ENCODE results near the gene RBM20. TPM values are rescaled to one million over a fixed set of nuclear protein-coding genes. Genes with fewer than 3 reads are reported as not detected.
A peak's percentile ranks its signal among the peaks of the same experiment; 100 is the strongest.

The RBM20 gene
- total and polyA plus RNA-seq, 2 of the 4 experiments (the other 2 are of a cell fraction), result under 0.01 to 0.15 TPM

DNA sequence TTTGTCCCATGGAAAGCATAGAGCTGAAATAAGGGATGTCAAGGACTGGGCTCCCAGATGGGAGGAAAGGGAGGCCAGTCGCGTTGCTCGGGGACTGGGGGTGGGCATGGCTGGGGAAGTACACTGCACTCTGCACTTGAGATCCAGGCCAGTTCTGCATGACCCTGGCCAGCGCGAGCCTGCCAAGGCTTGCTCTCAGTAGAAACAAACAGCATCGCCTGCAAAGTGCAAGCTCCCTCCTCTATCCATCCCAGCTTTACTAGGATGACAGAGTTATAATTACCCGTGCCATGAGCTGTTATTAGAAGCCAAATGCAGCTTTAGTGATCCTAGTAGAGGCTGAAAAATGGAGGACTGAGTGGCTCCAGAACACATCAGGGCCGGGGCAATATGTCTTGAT, 183.7 kb downstream of the RBM20 start:
- Histone ChIP-seq H3K27me3 (ENCODE audit: control insufficient read depth, insufficient read depth, low read length) (peaks cover 11% of the 10 kb centered on the region), H3K14ac (replicated peaks; ENCODE audit: low read depth, low read length) (no peak overlapping the region), H2BK5ac (ENCODE audit: low read depth, low read length, poor library complexity, severe bottlenecking) (no peak overlapping the region), H2AFZ (replicated peaks; ENCODE audit: low read length, poor library complexity) (no peak overlapping the region), H4K5ac (ENCODE audit: low read depth, low read length) (no peak overlapping the region), H3K36me3 (ENCODE audit: control insufficient read depth, insufficient read depth, low read length) (no peaks in the 10 kb centered on the region), H3K27ac (ENCODE audit: insufficient read depth, low read length) (no peak overlapping the region), H3K23ac (ENCODE audit: low read depth, low read length) (no peak overlapping the region), H4K8ac (ENCODE audit: low read depth in 2 of 2, low read length in 2 of 2) (no peak overlapping the region), H3K9me3 (ENCODE audit: control insufficient read depth, insufficient read depth, low read length) (no peaks in the 10 kb centered on the region), H4K20me1 (ENCODE audit: insufficient read depth, low read length) (no peaks in the 10 kb centered on the region), H3K9me1 (ENCODE audit: insufficient read depth, low read length) (0 out of 2 replicates have a peak, but pooled peaks cover 2% of the 10 kb centered on the region), H3K4me1 (ENCODE audit: control insufficient read depth, insufficient read depth, low read length) (peaks cover 7% of the 10 kb centered on the region; the same call in 1 of the 2 replicates), H3K18ac (ENCODE audit: low read depth, low read length) (no peak overlapping the region), H2AK9ac (replicated peaks; ENCODE audit: low read depth, low read length, poor library complexity) (no peak overlapping the region), H2AK5ac (ENCODE audit: low read depth, low read length) (no peak overlapping the region), H2BK15ac (ENCODE audit: low read depth, low read length) (no peak overlapping the region), H3K9ac (ENCODE audit: low read depth, low read length) (no peak overlapping the region), H2BK20ac (ENCODE audit: low read depth, low read length) (no peak overlapping the region), H3K4me3 (ENCODE audit: insufficient read depth, low read depth, low read length) (no peak overlapping the region), H2BK120ac (ENCODE audit: low read depth, low read length) (no peak overlapping the region), H3K79me1 (ENCODE audit: low read depth in 1 of 2, low read length in 2 of 2) (no peaks in the 10 kb centered on the region), H4K91ac (ENCODE audit: insufficient read depth, low read depth, low read length) (no peak overlapping the region), H3K56ac (ENCODE audit: extremely low read depth, insufficient read depth, low read length) (no peak overlapping the region), H3K4me2 (ENCODE audit: low read depth, low read length) (no peak overlapping the region; the same call in 1 of the 2 replicates), H3K4ac (ENCODE audit: low read depth, low read length) (no peak overlapping the region)
- ATAC-seq (ENCODE audit: low read depth), result peak; percentile 62
- POLR2A ChIA-PET (ENCODE audit: unreplicated experiment), result no interaction called here
- CTCF ChIA-PET, result interaction anchor here (0.6 to 1.0 kb wide), 2 partner anchors 25 to 54 kb away, joined by 3 read pairs; no protein-coding TSS in a partner anchor
- BruUV-seq (replicated peaks), result no TSS peak
- no peak for TF ChIP-seq RFX5 (IDR thresholded peaks at IDR 0.05; ENCODE audit: low read depth, low read length)
- TF ChIP-seq RCOR1 (IDR thresholded peaks at IDR 0.05; ENCODE audit: insufficient replicate concordance, low read length), result no peak
- TF ChIP-seq MAZ (IDR thresholded peaks at IDR 0.05; ENCODE audit: borderline replicate concordance, low read depth, low read length), result no peak
- no peak for TF ChIP-seq SMC3 (IDR thresholded peaks at IDR 0.05; ENCODE audit: low read depth, low read length)
- dilution Hi-C loops (cut with HindIII; ENCODE audit: low sequenced_read_pairs, unreplicated experiment) (no loop called here), in situ Hi-C loops (cut with MboI; ENCODE audit: low sequenced_read_pairs) (no loop called here), intact Hi-C loops (cut with micrococcal nuclease) (loop anchor here (5.0 kb wide), 1 partner anchor 34 kb away; no protein-coding TSS in a partner anchor)
- no CpG with 5 or more reads among the region's 8 CpGs for WGBS, 2 experiments (ENCODE audit: extremely low coverage in 2 of 2, insufficient read length in 1 of 2)
- DNase-seq, result no peak
